ENCODE results near the gene ADAMTSL5. TPM values are rescaled to one million over a fixed set of nuclear protein-coding genes. Genes with fewer than 3 reads are reported as not detected.

The ADAMTSL5 gene
- total and polyA plus RNA-seq, 9 of the 15 experiments (the other 6 are each of a cell fraction or from before 2014, with no cell fraction given): 1.0 to 11.6 (median 4.1) TPM

DNA sequence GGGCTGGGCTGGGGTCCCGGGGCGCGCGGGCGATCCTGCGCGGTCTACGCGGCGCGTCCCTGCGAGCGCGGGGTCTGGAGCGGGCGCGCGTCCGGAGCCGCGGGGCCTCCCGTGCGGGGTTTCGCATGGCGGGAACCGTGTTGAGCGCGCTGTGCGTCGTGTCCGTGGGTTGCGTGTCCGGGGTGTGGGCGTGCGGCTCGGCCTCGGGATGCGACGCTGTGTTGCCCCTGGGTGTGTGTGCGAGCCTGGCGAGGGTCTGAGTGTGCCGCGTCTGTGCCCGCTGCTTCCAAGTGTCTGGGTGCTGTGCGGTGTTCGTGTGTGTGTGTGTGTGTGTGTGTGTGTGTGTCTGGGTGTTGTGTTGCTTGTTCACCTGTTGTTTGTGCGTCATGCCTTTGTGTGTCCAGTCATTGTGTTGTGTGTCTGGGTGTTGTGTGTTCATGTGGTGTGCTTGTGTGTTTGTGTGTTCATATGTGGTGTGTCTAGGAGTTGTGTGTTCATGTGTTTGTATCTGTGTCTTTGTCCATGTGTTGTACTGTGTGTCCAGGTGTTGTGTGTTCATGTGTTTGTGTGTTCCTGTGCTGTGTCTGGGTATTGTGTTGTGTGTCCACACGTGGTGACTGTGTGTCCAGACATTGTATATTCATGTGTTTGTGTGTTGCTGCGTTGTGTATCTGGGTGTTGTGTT is 11.6 kb upstream of the ADAMTSL5 start (continued):
- TF ChIP-seq NFIC (IDR thresholded peaks at IDR 0.05) (peak; percentile 28; the same call in 1 of the 2 replicates), POLR2G (IDR thresholded peaks at IDR 0.05; ENCODE audit: low read depth, low read length) (peak; percentile 4; the same call in 1 of the 2 replicates), KAT8 (IDR thresholded peaks at IDR 0.05; ENCODE audit: low read depth) (no peak), STAT5A (IDR thresholded peaks at IDR 0.05; ENCODE audit: borderline replicate concordance, low read length) (no peak), FOXA1 (IDR thresholded peaks at IDR 0.05; ENCODE audit: borderline replicate concordance) (no peak), KLF10 (CRISPR knock-in tag; IDR thresholded peaks at IDR 0.05) (no peak), NFE2 (IDR thresholded peaks at IDR 0.05; ENCODE audit: low read depth) (no peak), POLR3G (IDR thresholded peaks at IDR 0.05; ENCODE audit: extremely low read depth, insufficient read length, insufficient replicate concordance) (no peak), YBX1 (IDR thresholded peaks at IDR 0.05) (0 out of 2 replicates have a peak, but pooled peaks have one; percentile 10), NFATC3 (IDR thresholded peaks at IDR 0.05) (no peak), ZFP30 (CRISPR knock-in tag; IDR thresholded peaks at IDR 0.05; ENCODE audit: borderline replicate concordance) (no peak), SMAD1 (IDR thresholded peaks at IDR 0.05; ENCODE audit: low read depth, low read length, partially characterized antibody) (no peak), FIP1L1 (IDR thresholded peaks at IDR 0.05; ENCODE audit: low read depth, low read length, poor library complexity, severe bottlenecking) (no peak), ZKSCAN8 (CRISPR knock-in tag; IDR thresholded peaks at IDR 0.05) (no peak)
- TF ChIP-seq, protein P1, sequence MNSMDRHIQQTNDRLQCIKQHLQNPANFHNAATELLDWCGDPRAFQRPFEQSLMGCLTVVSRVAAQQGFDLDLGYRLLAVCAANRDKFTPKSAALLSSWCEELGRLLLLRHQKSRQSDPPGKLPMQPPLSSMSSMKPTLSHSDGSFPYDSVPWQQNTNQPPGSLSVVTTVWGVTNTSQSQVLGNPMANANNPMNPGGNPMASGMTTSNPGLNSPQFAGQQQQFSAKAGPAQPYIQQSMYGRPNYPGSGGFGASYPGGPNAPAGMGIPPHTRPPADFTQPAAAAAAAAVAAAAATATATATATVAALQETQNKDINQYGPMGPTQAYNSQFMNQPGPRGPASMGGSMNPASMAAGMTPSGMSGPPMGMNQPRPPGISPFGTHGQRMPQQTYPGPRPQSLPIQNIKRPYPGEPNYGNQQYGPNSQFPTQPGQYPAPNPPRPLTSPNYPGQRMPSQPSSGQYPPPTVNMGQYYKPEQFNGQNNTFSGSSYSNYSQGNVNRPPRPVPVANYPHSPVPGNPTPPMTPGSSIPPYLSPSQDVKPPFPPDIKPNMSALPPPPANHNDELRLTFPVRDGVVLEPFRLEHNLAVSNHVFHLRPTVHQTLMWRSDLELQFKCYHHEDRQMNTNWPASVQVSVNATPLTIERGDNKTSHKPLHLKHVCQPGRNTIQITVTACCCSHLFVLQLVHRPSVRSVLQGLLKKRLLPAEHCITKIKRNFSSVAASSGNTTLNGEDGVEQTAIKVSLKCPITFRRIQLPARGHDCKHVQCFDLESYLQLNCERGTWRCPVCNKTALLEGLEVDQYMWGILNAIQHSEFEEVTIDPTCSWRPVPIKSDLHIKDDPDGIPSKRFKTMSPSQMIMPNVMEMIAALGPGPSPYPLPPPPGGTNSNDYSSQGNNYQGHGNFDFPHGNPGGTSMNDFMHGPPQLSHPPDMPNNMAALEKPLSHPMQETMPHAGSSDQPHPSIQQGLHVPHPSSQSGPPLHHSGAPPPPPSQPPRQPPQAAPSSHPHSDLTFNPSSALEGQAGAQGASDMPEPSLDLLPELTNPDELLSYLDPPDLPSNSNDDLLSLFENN (IDR thresholded peaks at IDR 0.05; ENCODE audit: low read depth in 2 of 2, low read length in 2 of 2): no peak
- TF ChIP-seq, protein P2, sequence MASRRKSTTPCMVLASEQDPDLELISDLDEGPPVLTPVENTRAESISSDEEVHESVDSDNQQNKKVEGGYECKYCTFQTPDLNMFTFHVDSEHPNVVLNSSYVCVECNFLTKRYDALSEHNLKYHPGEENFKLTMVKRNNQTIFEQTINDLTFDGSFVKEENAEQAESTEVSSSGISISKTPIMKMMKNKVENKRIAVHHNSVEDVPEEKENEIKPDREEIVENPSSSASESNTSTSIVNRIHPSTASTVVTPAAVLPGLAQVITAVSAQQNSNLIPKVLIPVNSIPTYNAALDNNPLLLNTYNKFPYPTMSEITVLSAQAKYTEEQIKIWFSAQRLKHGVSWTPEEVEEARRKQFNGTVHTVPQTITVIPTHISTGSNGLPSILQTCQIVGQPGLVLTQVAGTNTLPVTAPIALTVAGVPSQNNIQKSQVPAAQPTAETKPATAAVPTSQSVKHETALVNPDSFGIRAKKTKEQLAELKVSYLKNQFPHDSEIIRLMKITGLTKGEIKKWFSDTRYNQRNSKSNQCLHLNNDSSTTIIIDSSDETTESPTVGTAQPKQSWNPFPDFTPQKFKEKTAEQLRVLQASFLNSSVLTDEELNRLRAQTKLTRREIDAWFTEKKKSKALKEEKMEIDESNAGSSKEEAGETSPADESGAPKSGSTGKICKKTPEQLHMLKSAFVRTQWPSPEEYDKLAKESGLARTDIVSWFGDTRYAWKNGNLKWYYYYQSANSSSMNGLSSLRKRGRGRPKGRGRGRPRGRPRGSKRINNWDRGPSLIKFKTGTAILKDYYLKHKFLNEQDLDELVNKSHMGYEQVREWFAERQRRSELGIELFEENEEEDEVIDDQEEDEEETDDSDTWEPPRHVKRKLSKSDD (conservative IDR thresholded peaks at IDR 0.05; ENCODE audit: low read length): no peak
